GM12878 (cell line): ENCODE results near the gene ANKFY1. TPM values are rescaled to one million over a fixed set of nuclear protein-coding genes. Genes with fewer than 3 reads are reported as not detected.

Source experiments
- BCL11A ChIP-seq: IDR thresholded peaks from 2 replicates; pipeline ENCODE4 v1.6.1; 2011; ENCODE audit warnings: low read depth, low read length
- BRCA1 ChIP-seq: IDR thresholded peaks from 2 replicates; pipeline ENCODE4 v1.6.1; 2011; ENCODE audit warnings: low read depth, low read length, improper control_type of control experiment
- CHD1 ChIP-seq: IDR thresholded peaks from 2 replicates; pipeline ENCODE4 v1.6.1; 2012; ENCODE audit warnings: low read depth, low read length, improper control_type of control experiment
- CREB1 ChIP-seq: IDR thresholded peaks from 2 replicates; pipeline ENCODE4 v1.6.1; 2012; ENCODE audit warnings: low read depth, mild to moderate bottlenecking, inconsistent platforms
- DPF2 ChIP-seq: fragments of 450-650 bp; IDR thresholded peaks from 2 replicates; pipeline ENCODE4 v1.6.1; 2017; ENCODE audit warnings: mild to moderate bottlenecking
- EP300 ChIP-seq, 2 experiments: fragments of 150-350 bp in 1 of 2; IDR thresholded peaks; 2 replicates each; pipeline ENCODE4 v1.6.1; 2011 to 2012; ENCODE audit warnings: low read depth in 2 of 2, low read length in 2 of 2, borderline replicate concordance in 1 of 2, improper control_type of control experiment in 1 of 2, inconsistent platforms in 1 of 2; ENCODE audit not compliant: control insufficient read depth in 1 of 2
- EZH2 ChIP-seq: IDR thresholded peaks from 2 replicates; pipeline ENCODE4 v1.6.1; 2012; ENCODE audit warnings: low read depth, mild to moderate bottlenecking, control low read depth, inconsistent platforms, low read length, borderline replicate concordance; ENCODE audit not compliant: control insufficient read depth
- HCFC1 ChIP-seq: fragments of 150-350 bp; IDR thresholded peaks from 2 replicates; pipeline ENCODE4 v1.6.1; 2014; ENCODE audit warnings: low read length
- MYB ChIP-seq: fragments of 150-350 bp; IDR thresholded peaks from 2 replicates; pipeline ENCODE4 v1.6.1; 2014; ENCODE audit warnings: mild to moderate bottlenecking, low read depth, low read length, borderline replicate concordance
- NBN ChIP-seq: fragments of 450-650 bp; IDR thresholded peaks from 2 replicates; pipeline ENCODE4 v1.6.1; 2016
- NR2C1 ChIP-seq: fragments of 450-650 bp; IDR thresholded peaks from 2 replicates; pipeline ENCODE4 v1.6.1; 2017; ENCODE audit warnings: antibody characterized with exemption, mild to moderate bottlenecking, moderate library complexity
- POLR2AphosphoS2 ChIP-seq: IDR thresholded peaks from 2 replicates; pipeline ENCODE4 v1.6.1; 2011; ENCODE audit warnings: low read depth, mild to moderate bottlenecking, low read length, improper control_type of control experiment, moderate library complexity
- POLR2AphosphoS5 ChIP-seq: IDR thresholded peaks from 2 replicates; pipeline ENCODE4 v1.6.1; 2011; ENCODE audit warnings: mild to moderate bottlenecking, low read length, inconsistent platforms
- TARDBP ChIP-seq: IDR thresholded peaks from 2 replicates; pipeline ENCODE4 v1.6.1; 2016; ENCODE audit warnings: borderline replicate concordance
- TCF3 ChIP-seq: IDR thresholded peaks from 2 replicates; pipeline ENCODE4 v1.6.1; 2012; ENCODE audit warnings: low read depth, mild to moderate bottlenecking, low read length, borderline replicate concordance; ENCODE audit not compliant: insufficient read depth
- polyA plus RNA-seq, 11 experiments: library from polyadenylated mRNA; depleted of rRNA in 4 of 11; unstranded in 6 of 11; stranded (reverse) in 5 of 11; fragments of >200 nt; fragmentation: Nextera tagmentation in 4 of 11; fragmentation: Illumina TruSeq in 1 of 11; extraction: Ambion mirVana in 4 of 11; extraction: Trizol in 1 of 11; gene quantifications; 1 replicate in 1 of 11; 2 replicates in 10 of 11; pipeline versions ENCODE4 v1.2.1 to v1.2.3, GENCODE V29; 2011 to 2016; ENCODE audit warnings: inconsistent platforms in 2 of 11, missing spikeins in 2 of 11, low read depth in 1 of 11
- total RNA-seq, 4 experiments: library from RNA; depleted of rRNA in 3 of 4; stranded (reverse); fragments of >200 nt in 3 of 4; fragmentation: Illumina TruSeq in 1 of 4; extraction: Trizol in 1 of 4; gene quantifications; 2 replicates each; pipeline versions ENCODE4 v1.2.1 to v1.2.3, GENCODE V29; 2013 to 2021
- TF ChIP-seq, protein P1 (sequence below): fragments of 450-650 bp; formaldehyde crosslinking; IDR thresholded peaks from 2 replicates; pipeline ENCODE4 v1.5.0; 2022; ENCODE audit warnings: mild to moderate bottlenecking, missing genetic modification characterization
- TF ChIP-seq, protein P2 (sequence below): fragments of 450-650 bp; IDR thresholded peaks from 2 replicates; pipeline ENCODE4 v1.6.1; 2018; ENCODE audit warnings: borderline replicate concordance, mild to moderate bottlenecking; ENCODE audit not compliant: partially characterized antibody
- TF ChIP-seq, protein P3 (sequence below): IDR thresholded peaks from 2 replicates; pipeline ENCODE4 v1.6.1; 2012; ENCODE audit warnings: low read length, inconsistent platforms

The ANKFY1 gene
- total and polyA plus RNA-seq, 10 of the 15 experiments (the other 5 are each of a cell fraction or from before 2014, with no cell fraction given), result 3.0 to 27.7 (median 16.4) TPM

DNA sequence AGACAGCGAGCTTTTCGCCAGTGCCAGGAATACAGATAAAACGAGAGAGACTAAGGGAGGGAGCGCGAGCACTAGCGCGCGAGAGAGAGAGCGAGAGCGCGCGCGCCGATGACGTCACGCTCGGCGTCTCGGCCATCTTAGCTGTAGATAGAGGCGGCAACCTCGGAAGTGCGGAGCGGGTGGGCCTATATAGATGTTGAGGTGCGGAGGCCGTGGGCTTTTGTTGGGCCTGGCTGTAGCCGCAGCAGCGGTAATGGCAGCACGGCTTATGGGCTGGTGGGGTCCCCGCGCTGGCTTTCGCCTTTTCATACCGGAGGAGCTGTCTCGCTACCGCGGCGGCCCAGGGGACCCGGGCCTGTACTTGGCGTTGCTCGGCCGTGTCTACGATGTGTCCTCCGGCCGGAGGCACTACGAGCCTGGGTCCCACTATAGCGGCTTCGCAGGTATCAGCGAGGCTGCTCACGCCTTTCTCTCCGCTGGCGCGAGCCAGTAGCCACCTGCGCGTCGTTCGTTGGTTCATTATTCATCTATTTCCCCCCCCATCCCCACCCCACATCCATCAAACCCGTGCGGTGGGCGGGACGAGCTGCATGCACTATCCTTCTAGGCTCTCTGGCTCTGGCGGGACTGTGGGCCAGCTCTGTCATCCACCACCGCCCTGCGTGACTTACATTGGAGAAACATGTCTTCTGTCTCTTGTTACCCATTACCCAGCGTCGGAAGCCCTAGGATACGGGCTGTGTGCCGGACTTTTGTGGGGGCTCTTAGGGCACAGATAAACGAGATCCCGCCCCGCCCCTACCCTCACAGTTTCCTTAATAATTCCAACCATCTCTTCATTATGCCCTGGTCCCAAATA is 120.0 kb downstream of the ANKFY1 start (continued):
- TF ChIP-seq, protein P1, sequence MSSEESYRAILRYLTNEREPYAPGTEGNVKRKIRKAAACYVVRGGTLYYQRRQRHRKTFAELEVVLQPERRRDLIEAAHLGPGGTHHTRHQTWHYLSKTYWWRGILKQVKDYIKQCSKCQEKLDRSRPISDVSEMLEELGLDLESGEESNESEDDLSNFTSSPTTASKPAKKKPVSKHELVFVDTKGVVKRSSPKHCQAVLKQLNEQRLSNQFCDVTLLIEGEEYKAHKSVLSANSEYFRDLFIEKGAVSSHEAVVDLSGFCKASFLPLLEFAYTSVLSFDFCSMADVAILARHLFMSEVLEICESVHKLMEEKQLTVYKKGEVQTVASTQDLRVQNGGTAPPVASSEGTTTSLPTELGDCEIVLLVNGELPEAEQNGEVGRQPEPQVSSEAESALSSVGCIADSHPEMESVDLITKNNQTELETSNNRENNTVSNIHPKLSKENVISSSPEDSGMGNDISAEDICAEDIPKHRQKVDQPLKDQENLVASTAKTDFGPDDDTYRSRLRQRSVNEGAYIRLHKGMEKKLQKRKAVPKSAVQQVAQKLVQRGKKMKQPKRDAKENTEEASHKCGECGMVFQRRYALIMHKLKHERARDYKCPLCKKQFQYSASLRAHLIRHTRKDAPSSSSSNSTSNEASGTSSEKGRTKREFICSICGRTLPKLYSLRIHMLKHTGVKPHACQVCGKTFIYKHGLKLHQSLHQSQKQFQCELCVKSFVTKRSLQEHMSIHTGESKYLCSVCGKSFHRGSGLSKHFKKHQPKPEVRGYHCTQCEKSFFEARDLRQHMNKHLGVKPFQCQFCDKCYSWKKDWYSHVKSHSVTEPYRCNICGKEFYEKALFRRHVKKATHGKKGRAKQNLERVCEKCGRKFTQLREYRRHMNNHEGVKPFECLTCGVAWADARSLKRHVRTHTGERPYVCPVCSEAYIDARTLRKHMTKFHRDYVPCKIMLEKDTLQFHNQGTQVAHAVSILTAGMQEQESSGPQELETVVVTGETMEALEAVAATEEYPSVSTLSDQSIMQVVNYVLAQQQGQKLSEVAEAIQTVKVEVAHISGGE (CRISPR knock-in tag), result no peak
- TF ChIP-seq HCFC1 (no peak; the same call in 1 of the 2 replicates), NBN (peak; percentile 100), BRCA1 (peak; percentile 51; the same call in 1 of the 2 replicates), MYB (no peak), POLR2AphosphoS5 (peak; percentile 97), CREB1 (peak; percentile 96), NR2C1 (no peak), BCL11A (no peak), CHD1 (no peak), TCF3 (no peak), EZH2 (no peak), EP300 (IDR thresholded peaks at IDR 0.05; ENCODE audit: borderline replicate concordance in 1 of 2, control insufficient read depth in 1 of 2, low read depth in 2 of 2, low read length in 2 of 2) (no peak), DPF2 (peak; percentile 62; the same call in 1 of the 2 replicates), POLR2AphosphoS2 (peak; percentile 83), TARDBP (no peak; the same call in 1 of the 2 replicates)
- TF ChIP-seq, protein P2, sequence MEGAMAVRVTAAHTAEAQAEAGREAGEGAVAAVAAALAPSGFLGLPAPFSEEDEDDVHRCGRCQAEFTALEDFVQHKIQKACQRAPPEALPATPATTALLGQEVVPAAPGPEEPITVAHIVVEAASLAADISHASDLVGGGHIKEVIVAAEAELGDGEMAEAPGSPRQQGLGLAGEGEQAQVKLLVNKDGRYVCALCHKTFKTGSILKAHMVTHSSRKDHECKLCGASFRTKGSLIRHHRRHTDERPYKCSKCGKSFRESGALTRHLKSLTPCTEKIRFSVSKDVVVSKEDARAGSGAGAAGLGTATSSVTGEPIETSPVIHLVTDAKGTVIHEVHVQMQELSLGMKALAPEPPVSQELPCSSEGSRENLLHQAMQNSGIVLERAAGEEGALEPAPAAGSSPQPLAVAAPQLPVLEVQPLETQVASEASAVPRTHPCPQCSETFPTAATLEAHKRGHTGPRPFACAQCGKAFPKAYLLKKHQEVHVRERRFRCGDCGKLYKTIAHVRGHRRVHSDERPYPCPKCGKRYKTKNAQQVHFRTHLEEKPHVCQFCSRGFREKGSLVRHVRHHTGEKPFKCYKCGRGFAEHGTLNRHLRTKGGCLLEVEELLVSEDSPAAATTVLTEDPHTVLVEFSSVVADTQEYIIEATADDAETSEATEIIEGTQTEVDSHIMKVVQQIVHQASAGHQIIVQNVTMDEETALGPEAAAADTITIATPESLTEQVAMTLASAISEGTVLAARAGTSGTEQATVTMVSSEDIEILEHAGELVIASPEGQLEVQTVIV, result peak; percentile 83
- TF ChIP-seq, protein P3, sequence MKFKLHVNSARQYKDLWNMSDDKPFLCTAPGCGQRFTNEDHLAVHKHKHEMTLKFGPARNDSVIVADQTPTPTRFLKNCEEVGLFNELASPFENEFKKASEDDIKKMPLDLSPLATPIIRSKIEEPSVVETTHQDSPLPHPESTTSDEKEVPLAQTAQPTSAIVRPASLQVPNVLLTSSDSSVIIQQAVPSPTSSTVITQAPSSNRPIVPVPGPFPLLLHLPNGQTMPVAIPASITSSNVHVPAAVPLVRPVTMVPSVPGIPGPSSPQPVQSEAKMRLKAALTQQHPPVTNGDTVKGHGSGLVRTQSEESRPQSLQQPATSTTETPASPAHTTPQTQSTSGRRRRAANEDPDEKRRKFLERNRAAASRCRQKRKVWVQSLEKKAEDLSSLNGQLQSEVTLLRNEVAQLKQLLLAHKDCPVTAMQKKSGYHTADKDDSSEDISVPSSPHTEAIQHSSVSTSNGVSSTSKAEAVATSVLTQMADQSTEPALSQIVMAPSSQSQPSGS, result 0 out of 2 replicates have a peak, but pooled peaks have one; percentile 36
